Mesendoderm (in vitro differentiated cells): ENCODE results near the gene BACE2.
A peak's percentile ranks its signal among the peaks of the same experiment; 100 is the strongest.
"Not testable (repeated sequence)": the region's sequence is repeated elsewhere in the genome, so short reads cannot be mapped to it uniquely, and the experiment has no call there.

Experiments
- DNase-seq: peaks from one replicate; pipeline ENCODE4 v3.0.0; 2013
- H2AK5ac ChIP-seq: 2 replicates; pipeline ENCODE4 v1.6.1; 2013; ENCODE audit warnings: low read length, inconsistent platforms
- H2BK120ac ChIP-seq: 2 replicates; pipeline ENCODE4 v1.6.1; 2013; ENCODE audit warnings: low read depth, mild to moderate bottlenecking, low read length, moderate library complexity, mixed read lengths
- H2BK15ac ChIP-seq: replicated peaks from 2 replicates; pipeline ENCODE4 v1.6.1; 2013; ENCODE audit warnings: low read depth, mild to moderate bottlenecking, moderate library complexity
- H2BK5ac ChIP-seq: 2 replicates; pipeline ENCODE4 v1.6.1; 2013; ENCODE audit warnings: low read length, inconsistent platforms
- H3K18ac ChIP-seq: 2 replicates; pipeline ENCODE4 v1.6.1; 2013; ENCODE audit warnings: mild to moderate bottlenecking, low read length, mixed read lengths
- H3K23ac ChIP-seq: one replicate; pipeline ENCODE4 v1.6.1; 2013; ENCODE audit warnings: low read length
- H3K27ac ChIP-seq: 2 replicates; pipeline ENCODE4 v1.5.1; 2013; ENCODE audit warnings: low read depth, mild to moderate bottlenecking, inconsistent platforms, low read length, moderate library complexity
- H3K27me3 ChIP-seq: 2 replicates; pipeline ENCODE4 v1.6.1; 2013; ENCODE audit warnings: low read length, control low read depth, mild to moderate bottlenecking, inconsistent platforms; ENCODE audit not compliant: insufficient read depth, poor library complexity
- H3K36me3 ChIP-seq: 2 replicates; pipeline ENCODE4 v1.6.1; 2013; ENCODE audit warnings: low read length, inconsistent platforms; ENCODE audit not compliant: control insufficient read depth, insufficient read depth
- H3K4ac ChIP-seq: one replicate; pipeline ENCODE4 v1.6.1; 2013; ENCODE audit warnings: low read depth, mild to moderate bottlenecking, low read length, moderate library complexity
- H3K4me1 ChIP-seq: 2 replicates; pipeline ENCODE4 v1.6.1; 2013; ENCODE audit warnings: low read depth, low read length, inconsistent platforms; ENCODE audit not compliant: control insufficient read depth
- H3K4me2 ChIP-seq: 2 replicates; pipeline ENCODE4 v1.6.1; 2013; ENCODE audit warnings: low read length
- H3K4me3 ChIP-seq: 2 replicates; pipeline ENCODE4 v1.5.1; 2013; ENCODE audit warnings: mild to moderate bottlenecking, low read length
- H3K56ac ChIP-seq: one replicate; pipeline ENCODE4 v1.6.1; 2013; ENCODE audit warnings: low read length
- H3K79me1 ChIP-seq: 2 replicates; pipeline ENCODE4 v1.6.1; 2013; ENCODE audit warnings: low read length, inconsistent platforms
- H3K79me2 ChIP-seq: 2 replicates; pipeline ENCODE4 v1.6.1; 2013; ENCODE audit warnings: mild to moderate bottlenecking, low read length; ENCODE audit not compliant: control insufficient read depth, insufficient read depth
- H3K9ac ChIP-seq: 2 replicates; pipeline ENCODE4 v1.6.1; 2013; ENCODE audit warnings: low read length, inconsistent platforms
- H4K5ac ChIP-seq: one replicate; pipeline ENCODE4 v1.6.1; 2013; ENCODE audit warnings: low read length
- H4K8ac ChIP-seq: one replicate; pipeline ENCODE4 v1.6.1; 2013; ENCODE audit warnings: low read depth, mild to moderate bottlenecking, control low read depth, low read length, moderate library complexity
- WGBS: extraction: QIAGEN DNeasy Blood & Tissue Kit; methylation state at CpG from one replicate; pipeline ENCODE4 v1.1.7; 2013; ENCODE audit warnings: low lambda C conversion rate, missing lambda C conversion rate; ENCODE audit not compliant: insufficient coverage; ENCODE audit errors: extremely low coverage; 5-methylcytosine and 5-hydroxymethylcytosine counted together

Gene BACE2

DNA sequence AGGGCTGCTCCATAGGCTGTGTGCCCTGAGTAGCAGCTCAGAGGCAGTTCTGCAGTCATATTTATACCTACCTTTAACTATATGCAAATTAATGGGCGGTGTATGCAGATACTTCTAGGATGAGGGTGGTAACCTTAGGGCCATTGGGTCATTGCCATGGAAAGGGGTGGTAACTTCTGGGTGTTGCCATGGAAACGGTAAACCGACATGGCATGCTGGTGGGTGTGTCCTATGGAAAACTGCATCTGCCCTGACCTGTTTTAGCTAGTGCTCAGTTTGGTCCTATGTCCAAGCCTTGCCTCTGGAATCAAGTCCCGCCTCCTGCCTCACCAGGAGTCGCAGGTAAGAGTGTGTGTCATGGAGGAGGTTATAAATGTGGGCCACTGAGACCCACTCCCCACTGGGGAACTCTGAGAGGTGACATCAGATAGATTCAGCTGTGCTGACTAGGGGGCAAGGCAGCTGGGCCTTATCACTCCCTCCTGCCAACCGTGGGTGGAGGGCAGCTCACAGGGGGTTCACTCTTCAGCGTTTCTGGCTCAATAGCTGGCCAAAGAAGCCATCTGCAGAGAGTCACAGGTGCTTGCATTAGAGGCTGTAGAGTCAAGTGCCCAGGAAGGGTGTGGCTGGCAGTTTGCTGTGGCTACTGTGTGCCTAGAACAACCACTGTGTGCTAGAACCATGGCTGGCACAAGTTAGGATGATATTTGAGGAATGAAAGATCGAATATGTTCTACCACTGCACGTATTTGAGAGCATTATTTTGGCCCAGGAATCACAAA, 19.0 kb downstream of the BACE2 start:
- H3K27ac ChIP-seq, result no peak overlapping the region
- H2BK15ac ChIP-seq, result no peak overlapping the region
- peaks cover 6% of the 10 kb centered on the region for H3K4me1 ChIP-seq
- no peak overlapping the region for H3K9ac ChIP-seq
- no peaks in the 10 kb centered on the region for H3K27me3 ChIP-seq
- no peak overlapping the region for H2BK5ac ChIP-seq
- H2BK120ac ChIP-seq, result no peak overlapping the region
- no peak overlapping the region for H4K8ac ChIP-seq
- H3K79me2 ChIP-seq, result no peaks in the 10 kb centered on the region
- no peaks in the 10 kb centered on the region for H3K79me1 ChIP-seq
- no peak overlapping the region for H3K4ac ChIP-seq
- peak overlapping the region; percentile 81 for H3K23ac ChIP-seq
- no peak overlapping the region for H3K4me2 ChIP-seq
- WGBS, result no CpG with 5 or more reads among the region's 9 CpGs
- H3K18ac ChIP-seq, result no peak overlapping the region
- DNase-seq, result peak; percentile 85
- H3K56ac ChIP-seq, result no peak overlapping the region
- H3K4me3 ChIP-seq, result no peak overlapping the region
- no peak overlapping the region for H2AK5ac ChIP-seq
- H4K5ac ChIP-seq, result no peak overlapping the region
- H3K36me3 ChIP-seq, result no peaks in the 10 kb centered on the region

DNA sequence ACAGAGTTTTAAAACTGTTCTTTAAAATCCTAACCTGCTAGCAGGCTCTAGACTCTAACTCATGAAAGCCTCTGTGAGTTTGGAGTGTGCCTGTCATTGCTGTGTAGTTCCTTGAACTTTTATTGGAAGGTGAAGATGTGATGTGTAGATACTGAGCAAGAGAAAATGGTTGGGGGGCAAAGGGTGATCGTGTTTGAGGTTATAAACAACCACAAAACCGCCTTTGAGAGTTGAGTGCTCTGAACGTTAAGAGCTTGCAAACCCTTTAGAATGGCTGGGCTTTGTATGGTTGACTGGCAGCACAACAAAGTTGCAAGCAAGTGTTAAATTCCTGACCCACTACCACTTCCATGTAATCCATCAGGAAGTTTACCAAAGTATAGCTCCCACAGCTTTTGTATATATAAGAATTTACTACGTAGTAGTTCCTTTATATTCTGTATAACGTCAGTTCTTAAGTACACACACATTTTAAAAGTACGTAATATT, 19.6 kb downstream of the BACE2 start:
- Histone ChIP-seq H3K79me2 (no peaks in the 10 kb centered on the region), H3K23ac (no peak overlapping the region), H3K79me1 (no peaks in the 10 kb centered on the region), H3K56ac (no peak overlapping the region), H2AK5ac (no peak overlapping the region), H3K4ac (no peak overlapping the region), H3K36me3 (no peaks in the 10 kb centered on the region), H3K9ac (no peak overlapping the region), H4K8ac (no peak overlapping the region), H3K4me1 (peaks cover 6% of the 10 kb centered on the region), H4K5ac (no peak overlapping the region), H2BK5ac (no peak overlapping the region), H3K18ac (no peak overlapping the region), H2BK120ac (no peak overlapping the region), H3K4me3 (no peak overlapping the region), H3K27me3 (no peaks in the 10 kb centered on the region), H3K4me2 (no peak overlapping the region), H2BK15ac (no peak overlapping the region), H3K27ac (peak overlapping the region; percentile 53)
- DNase-seq, result peak; percentile 62
- WGBS, result no CpG with 5 or more reads among the region's 6 CpGs

DNA sequence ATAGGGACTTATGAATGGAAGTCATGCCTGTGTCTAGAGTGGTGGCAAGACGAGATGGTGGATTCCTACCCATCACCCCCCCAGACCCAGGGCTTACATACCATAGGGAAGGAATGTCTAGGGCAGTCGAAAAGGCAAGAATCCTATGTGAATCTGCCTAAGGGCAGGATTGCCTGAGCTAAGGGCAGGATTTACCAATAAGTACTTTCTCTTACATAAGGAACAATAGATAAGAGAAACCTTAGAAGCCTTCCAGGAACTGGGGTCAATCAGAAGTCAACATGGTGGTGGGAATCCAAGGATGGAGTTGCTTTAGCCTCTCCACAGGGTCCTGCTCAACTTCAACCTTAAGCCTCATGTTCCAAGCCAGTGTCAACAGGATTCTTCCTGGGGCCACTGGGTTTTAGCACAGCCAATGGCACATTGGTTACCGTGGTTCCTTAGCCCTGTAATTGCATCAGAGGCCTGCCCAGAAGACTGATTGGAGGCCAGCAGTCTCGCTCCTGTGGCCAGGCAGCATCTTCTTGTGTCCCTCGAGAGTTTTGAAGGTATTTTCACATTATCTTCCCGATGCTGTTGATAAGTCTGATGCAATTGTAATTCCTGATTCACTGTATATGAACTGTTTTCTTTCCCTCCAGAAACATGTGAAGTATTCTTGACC, 20.7 kb downstream of the BACE2 start:
- H3K27me3 ChIP-seq, result no peaks in the 10 kb centered on the region
- H3K23ac ChIP-seq, result no peak overlapping the region
- H3K4ac ChIP-seq, result no peak overlapping the region
- no peak overlapping the region for H3K27ac ChIP-seq
- no peak overlapping the region for H2BK15ac ChIP-seq
- H4K8ac ChIP-seq, result no peak overlapping the region
- peaks cover 6% of the 10 kb centered on the region for H3K4me1 ChIP-seq
- H3K36me3 ChIP-seq, result no peaks in the 10 kb centered on the region
- H3K18ac ChIP-seq, result no peak overlapping the region
- no peak overlapping the region for H3K4me3 ChIP-seq
- H3K9ac ChIP-seq, result no peak overlapping the region
- no peak overlapping the region for H2BK5ac ChIP-seq
- H3K56ac ChIP-seq, result no peak overlapping the region
- H4K5ac ChIP-seq, result no peak overlapping the region
- no peak overlapping the region for H2AK5ac ChIP-seq
- no peak overlapping the region for H2BK120ac ChIP-seq
- no CpG with 5 or more reads among the region's 6 CpGs for WGBS
- DNase-seq, result peak; percentile 88
- no peaks in the 10 kb centered on the region for H3K79me1 ChIP-seq
- no peaks in the 10 kb centered on the region for H3K79me2 ChIP-seq
- H3K4me2 ChIP-seq, result no peak overlapping the region

DNA sequence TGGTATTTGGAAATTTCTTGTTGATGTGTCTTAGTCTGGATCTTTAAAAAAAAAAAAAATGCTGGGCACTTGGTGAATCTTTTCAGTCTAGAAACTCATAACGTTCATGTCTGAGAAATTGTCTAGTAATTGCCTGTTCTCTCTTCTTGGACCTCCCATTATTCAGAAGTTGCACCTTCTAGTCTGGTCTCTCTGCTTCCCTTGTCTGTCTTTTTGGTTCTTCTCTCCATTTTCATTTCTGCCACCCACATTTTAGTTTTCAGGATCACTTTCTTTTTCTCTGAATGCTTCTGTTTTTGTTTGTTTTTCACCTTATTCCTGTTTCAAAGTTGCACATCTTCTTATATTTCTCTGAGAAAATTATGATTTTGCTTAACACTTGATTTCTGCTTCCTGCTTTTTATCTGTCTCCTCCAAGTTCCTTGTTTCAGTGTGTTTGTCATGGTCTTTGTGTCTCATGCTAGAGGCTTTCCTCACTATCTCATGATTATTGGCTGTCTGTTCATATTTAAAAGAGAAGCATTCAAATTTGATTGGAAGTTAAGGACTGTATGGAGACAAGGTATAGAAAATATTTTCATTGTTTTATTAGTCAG, 21.3 kb downstream of the BACE2 start:
- no CpG with 5 or more reads among the region's 1 CpG for WGBS
- peaks cover 6% of the 10 kb centered on the region for H3K4me1 ChIP-seq
- no peak overlapping the region for H2BK120ac ChIP-seq
- no peak overlapping the region for H3K27ac ChIP-seq
- no peak overlapping the region for H3K9ac ChIP-seq
- no peaks in the 10 kb centered on the region for H3K79me1 ChIP-seq
- H3K23ac ChIP-seq, result no peak overlapping the region
- H2BK5ac ChIP-seq, result no peak overlapping the region
- H3K4ac ChIP-seq, result no peak overlapping the region
- H3K27me3 ChIP-seq, result no peaks in the 10 kb centered on the region
- no peaks in the 10 kb centered on the region for H3K79me2 ChIP-seq
- no peak overlapping the region for H2BK15ac ChIP-seq
- H4K5ac ChIP-seq, result no peak overlapping the region
- no peak overlapping the region for H3K56ac ChIP-seq
- DNase-seq, result no peak
- no peak overlapping the region for H3K4me3 ChIP-seq
- H2AK5ac ChIP-seq, result no peak overlapping the region
- H3K18ac ChIP-seq, result no peak overlapping the region
- H4K8ac ChIP-seq, result no peak overlapping the region
- H3K4me2 ChIP-seq, result no peak overlapping the region
- no peaks in the 10 kb centered on the region for H3K36me3 ChIP-seq

DNA sequence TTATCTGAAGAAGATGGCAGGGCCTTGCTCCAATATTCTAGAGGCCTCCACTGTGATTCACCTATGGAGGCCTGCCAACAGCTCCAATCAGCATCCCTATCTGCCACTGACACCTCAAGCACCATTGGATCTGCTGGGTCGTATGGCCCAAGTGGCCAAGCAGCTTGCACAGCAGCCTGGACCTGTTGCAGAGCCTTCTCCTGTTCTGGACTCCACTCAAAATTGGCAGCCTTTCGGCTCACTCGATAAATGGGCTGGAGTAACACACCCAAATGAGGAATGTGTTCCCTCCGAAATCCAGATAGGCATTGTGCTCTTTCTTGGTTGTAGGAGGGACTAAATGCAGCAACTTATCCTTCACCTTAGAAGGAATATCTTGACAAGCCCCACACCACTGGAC, 24.6 kb downstream of the BACE2 start:
- not testable (repeated sequence) for H3K27ac ChIP-seq, H2AK5ac ChIP-seq, H2BK120ac ChIP-seq, H3K4ac ChIP-seq, H3K4me3 ChIP-seq, H3K9ac ChIP-seq, H3K79me2 ChIP-seq, H2BK5ac ChIP-seq, H3K18ac ChIP-seq, H3K27me3 ChIP-seq, H4K8ac ChIP-seq, H3K56ac ChIP-seq, H3K4me2 ChIP-seq, H3K4me1 ChIP-seq, H4K5ac ChIP-seq, H2BK15ac ChIP-seq, DNase-seq, H3K79me1 ChIP-seq, H3K23ac ChIP-seq, H3K36me3 ChIP-seq
- no CpG with 5 or more reads among the region's 4 CpGs for whole genome bisulfite sequencing
